Loucy (cell line): ENCODE data around the gene NFKB2.
A peak's percentile ranks its signal among the peaks of the same experiment; 100 is the strongest.

Experiments
- H2AFZ ChIP-seq: fragments of 200-600 bp; sonication (generic); 2 replicates; pipeline ENCODE4 v1.6.0; 2016; ENCODE audit warnings: antibody characterized with exemption, mild to moderate bottlenecking, low read length, moderate library complexity
- H3F3A ChIP-seq: fragments of 200-600 bp; 2 replicates; pipeline ENCODE4 v1.6.0; 2016; ENCODE audit warnings: antibody characterized with exemption, low read depth, mild to moderate bottlenecking
- H3K27me3 ChIP-seq: fragments of 200-600 bp; sonication (generic); 2 replicates; pipeline ENCODE4 v1.6.1; 2014; ENCODE audit warnings: low read length, mild to moderate bottlenecking; ENCODE audit not compliant: insufficient read depth, poor library complexity, severe bottlenecking
- H3K36me3 ChIP-seq: fragments of 200-600 bp; sonication (generic); 2 replicates; pipeline ENCODE4 v1.6.1; 2016; ENCODE audit warnings: low read length; ENCODE audit not compliant: insufficient read depth
- H3K4me1 ChIP-seq: fragments of 200-600 bp; sonication (generic); 2 replicates; pipeline ENCODE4 v1.5.1; 2014; ENCODE audit warnings: low read length, mild to moderate bottlenecking; ENCODE audit not compliant: insufficient read depth, poor library complexity, severe bottlenecking
- H3K4me2 ChIP-seq: fragments of 200-600 bp; sonication (generic); 2 replicates; pipeline ENCODE4 v1.6.0; 2014; ENCODE audit warnings: antibody characterized with exemption, low read length, low read depth, mild to moderate bottlenecking; ENCODE audit not compliant: poor library complexity, severe bottlenecking
- H3K4me3 ChIP-seq: fragments of 200-600 bp; sonication (generic); 2 replicates; pipeline ENCODE4 v1.5.1; 2014; ENCODE audit warnings: low read length, mild to moderate bottlenecking, mixed read lengths; ENCODE audit not compliant: poor library complexity, severe bottlenecking
- H3K79me2 ChIP-seq: fragments of 200-600 bp; sonication (generic); 2 replicates; pipeline ENCODE4 v1.6.1; 2014; ENCODE audit warnings: low read length; ENCODE audit not compliant: insufficient read depth
- H3K9ac ChIP-seq: fragments of 200-600 bp; sonication (generic); 2 replicates; pipeline ENCODE4 v1.6.0; 2014; ENCODE audit warnings: mild to moderate bottlenecking, low read depth, low read length, moderate library complexity; ENCODE audit not compliant: poor library complexity, severe bottlenecking
- H3K9me2 ChIP-seq: fragments of 200-600 bp; sonication (generic); replicated peaks from 2 replicates; pipeline ENCODE4 v1.6.1; 2016; ENCODE audit warnings: low read depth, low read length, mixed read lengths
- H3K9me3 ChIP-seq: fragments of 200-600 bp; sonication (generic); 2 replicates; pipeline ENCODE4 v1.6.1; 2014; ENCODE audit warnings: mild to moderate bottlenecking, antibody characterized with exemption, low read length, low read depth; ENCODE audit not compliant: insufficient read depth
- H4K20me1 ChIP-seq: fragments of 200-600 bp; sonication (generic); 2 replicates; pipeline ENCODE4 v1.6.0; 2014; ENCODE audit warnings: antibody characterized with exemption, low read length, mild to moderate bottlenecking; ENCODE audit not compliant: insufficient read depth, poor library complexity, severe bottlenecking
- CTCF ChIP-seq: fragments of 200-600 bp; sonication (generic); conservative IDR thresholded peaks from 2 replicates; pipeline ENCODE4 v1.5.1; 2014; ENCODE audit warnings: mild to moderate bottlenecking, antibody characterized with exemption, low read length
- EZH2phosphoT487 ChIP-seq: fragments of 200-600 bp; IDR thresholded peaks from 2 replicates; pipeline ENCODE4 v1.6.1; 2018; ENCODE audit warnings: antibody characterized with exemption, mild to moderate bottlenecking, moderate library complexity, borderline replicate concordance

Gene NFKB2

GRCh38 chr10:102431452-102432124, 36.1 kb downstream of the NFKB2 start:
- Histone ChIP-seq H3K79me2 (peaks cover 18% of the 10 kb centered on the region), H3K36me3 (no peaks in the 10 kb centered on the region), H3K9me3 (no peaks in the 10 kb centered on the region), H4K20me1 (no peaks in the 10 kb centered on the region), H3F3A (no peaks in the 10 kb centered on the region), H3K9ac (peak overlapping the region; percentile 96), H3K27me3 (no peaks in the 10 kb centered on the region), H2AFZ (peak overlapping the region; percentile 76), H3K9me2 (no peaks in the 10 kb centered on the region), H3K4me2 (peak overlapping the region; percentile 93), H3K4me1 (peaks cover 6% of the 10 kb centered on the region), H3K4me3 (peak overlapping the region; percentile 91)
- no peak for TF ChIP-seq CTCF
- no peak for TF ChIP-seq EZH2phosphoT487

GRCh38 chr10:102432162-102432950, 36.9 kb downstream of the NFKB2 start, which contains the start of gene CUEDC2:
Gene CUEDC2 (minus strand): TSS chr10:102432574. CDS start chr10:102425188, 7,386 bp downstream.
- no peak for TF ChIP-seq EZH2phosphoT487
- TF ChIP-seq CTCF, result 0 out of 2 replicates have a peak, but pooled peaks have one; percentile 10
- H3K4me1 ChIP-seq, result peaks cover 6% of the 10 kb centered on the region
- H3F3A ChIP-seq, result no peaks in the 10 kb centered on the region
- no peaks in the 10 kb centered on the region for H4K20me1 ChIP-seq
- peak within 1 kb of the TSS; percentile 91 for H2AFZ ChIP-seq
- no peaks in the 10 kb centered on the region for H3K36me3 ChIP-seq
- H3K4me3 ChIP-seq, result peak within 1 kb of the TSS; percentile 91
- H3K9me3 ChIP-seq, result no peaks in the 10 kb centered on the region
- peak within 1 kb of the TSS; percentile 93 for H3K4me2 ChIP-seq
- peak within 1 kb of the TSS; percentile 96 for H3K9ac ChIP-seq
- H3K79me2 ChIP-seq, result peaks cover 18% of the 10 kb centered on the region
- no peaks in the 10 kb centered on the region for H3K27me3 ChIP-seq
- H3K9me2 ChIP-seq, result no peaks in the 10 kb centered on the region

GRCh38 chr10:102433619-102434046, 38.1 kb downstream of the NFKB2 start:
- TF ChIP-seq CTCF (no peak), EZH2phosphoT487 (no peak)

More at GRCh38 chr10:102433619-102434046, 38.1 kb downstream of the NFKB2 start:
- H3F3A ChIP-seq, result no peaks in the 10 kb centered on the region
- H3K9ac ChIP-seq, result no peak overlapping the region
- H3K79me2 ChIP-seq, result peaks cover 18% of the 10 kb centered on the region
- no peaks in the 10 kb centered on the region for H3K36me3 ChIP-seq
- no peaks in the 10 kb centered on the region for H4K20me1 ChIP-seq
- H3K4me3 ChIP-seq, result no peak overlapping the region
- no peaks in the 10 kb centered on the region for H3K27me3 ChIP-seq
- H3K9me3 ChIP-seq, result no peaks in the 10 kb centered on the region
- no peak overlapping the region for H3K4me2 ChIP-seq
- H3K9me2 ChIP-seq, result no peaks in the 10 kb centered on the region
- peaks cover 6% of the 10 kb centered on the region for H3K4me1 ChIP-seq
- no peak overlapping the region for H2AFZ ChIP-seq
